Activated CD8-positive, alpha-beta T cell treated with anti-CD3 and anti-CD28 coated beads for 36 hours (primary cell): Measurements from ENCODE around the gene KLHL29. TPM values are rescaled to one million over a fixed set of nuclear protein-coding genes. Genes with fewer than 3 reads are reported as not detected.

Experiments
- ATAC-seq: fragments of 200-7000 bp; cut with Tn5 transposase; one replicate; pipeline ENCODE4 v1.10.0; 2021; ENCODE audit warnings: mild to moderate bottlenecking, moderate library complexity
- CTCF ChIA-PET: fragments of 350-600 bp; sonication (Branson Sonifier 250); formaldehyde crosslinking; loops from one replicate; lab custom pipeline; 2021; ENCODE audit warnings: antibody characterized with exemption; lab: Charles Lee
- POLR2A ChIA-PET: fragments of 350-600 bp; sonication (Branson Sonifier 250); formaldehyde crosslinking; loops from one replicate; lab custom pipeline; 2021; ENCODE audit warnings: antibody characterized with exemption; lab: Charles Lee
- DNase-seq: peaks from one replicate; pipeline ENCODE4 v3.0.0-alpha.2; 2020
- H3K27ac Mint-ChIP-seq: one replicate; pipeline ENCODE4 v1.8.0; 2021; ENCODE audit warnings: mild to moderate bottlenecking, mixed read lengths
- H3K27me3 Mint-ChIP-seq: one replicate; pipeline ENCODE4 v1.8.0; 2021; ENCODE audit warnings: mixed read lengths
- H3K36me3 Mint-ChIP-seq: one replicate; pipeline ENCODE4 v1.8.0; 2021; ENCODE audit warnings: low read depth, mixed read lengths
- H3K4me1 Mint-ChIP-seq: one replicate; pipeline ENCODE4 v1.8.0; 2021; ENCODE audit warnings: low read depth, mixed read lengths
- H3K4me3 Mint-ChIP-seq: one replicate; pipeline ENCODE4 v1.8.0; 2021; ENCODE audit warnings: mild to moderate bottlenecking, moderate library complexity, mixed read lengths
- H3K9me3 Mint-ChIP-seq: one replicate; pipeline ENCODE4 v1.8.0; 2021; ENCODE audit warnings: mixed read lengths
- intact Hi-C: fragments of 100-400 bp; cut with micrococcal nuclease; formaldehyde crosslinking; loops from one replicate; pipeline ENCODE4 v1.10.0; 2022
- total RNA-seq, 2 experiments: library from RNA; stranded (reverse); gene quantifications; one replicate each; pipeline ENCODE4 v1.2.3, GENCODE V29; 2021
- TF ChIP-seq, protein P1 (sequence below): fragments of 200-600 bp; IDR thresholded peaks from one replicate; pipeline ENCODE4 v1.8.0; 2022; ENCODE audit warnings: antibody characterized with exemption, mild to moderate bottlenecking

KLHL29 gene
- total RNA-seq, 2 experiments from 2014 or later, result 1.0 to 1.2 TPM

GRCh38 chr2:23584054-23584745 lies 199.2 kb downstream of the KLHL29 start:
- Mint-ChIP-seq H3K9me3 (no peaks in the 10 kb centered on the region), H3K4me3 (no peak overlapping the region), H3K36me3 (no peaks in the 10 kb centered on the region), H3K27ac (no peak overlapping the region), H3K27me3 (no peaks in the 10 kb centered on the region), H3K4me1 (no peaks in the 10 kb centered on the region)
- DNase-seq, result no peak
- no peak for ATAC-seq
- TF ChIP-seq, protein P1, sequence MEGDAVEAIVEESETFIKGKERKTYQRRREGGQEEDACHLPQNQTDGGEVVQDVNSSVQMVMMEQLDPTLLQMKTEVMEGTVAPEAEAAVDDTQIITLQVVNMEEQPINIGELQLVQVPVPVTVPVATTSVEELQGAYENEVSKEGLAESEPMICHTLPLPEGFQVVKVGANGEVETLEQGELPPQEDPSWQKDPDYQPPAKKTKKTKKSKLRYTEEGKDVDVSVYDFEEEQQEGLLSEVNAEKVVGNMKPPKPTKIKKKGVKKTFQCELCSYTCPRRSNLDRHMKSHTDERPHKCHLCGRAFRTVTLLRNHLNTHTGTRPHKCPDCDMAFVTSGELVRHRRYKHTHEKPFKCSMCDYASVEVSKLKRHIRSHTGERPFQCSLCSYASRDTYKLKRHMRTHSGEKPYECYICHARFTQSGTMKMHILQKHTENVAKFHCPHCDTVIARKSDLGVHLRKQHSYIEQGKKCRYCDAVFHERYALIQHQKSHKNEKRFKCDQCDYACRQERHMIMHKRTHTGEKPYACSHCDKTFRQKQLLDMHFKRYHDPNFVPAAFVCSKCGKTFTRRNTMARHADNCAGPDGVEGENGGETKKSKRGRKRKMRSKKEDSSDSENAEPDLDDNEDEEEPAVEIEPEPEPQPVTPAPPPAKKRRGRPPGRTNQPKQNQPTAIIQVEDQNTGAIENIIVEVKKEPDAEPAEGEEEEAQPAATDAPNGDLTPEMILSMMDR, result no peak
- intact Hi-C loops, result no loop called here
- POLR2A ChIA-PET, result no interaction called here
- CTCF ChIA-PET, result no interaction called here

GRCh38 chr2:23585273-23586170 lies 200.5 kb downstream of the KLHL29 start:
- ATAC-seq (no peak), DNase-seq (no peak)
- intact Hi-C loops, result no loop called here
- TF ChIP-seq, protein P1, result no peak
- Mint-ChIP-seq H3K27me3 (no peaks in the 10 kb centered on the region), H3K36me3 (no peaks in the 10 kb centered on the region), H3K4me1 (no peaks in the 10 kb centered on the region), H3K4me3 (no peak overlapping the region), H3K9me3 (no peaks in the 10 kb centered on the region), H3K27ac (no peak overlapping the region)
- CTCF ChIA-PET, result no interaction called here
- POLR2A ChIA-PET, result no interaction called here

DNA sequence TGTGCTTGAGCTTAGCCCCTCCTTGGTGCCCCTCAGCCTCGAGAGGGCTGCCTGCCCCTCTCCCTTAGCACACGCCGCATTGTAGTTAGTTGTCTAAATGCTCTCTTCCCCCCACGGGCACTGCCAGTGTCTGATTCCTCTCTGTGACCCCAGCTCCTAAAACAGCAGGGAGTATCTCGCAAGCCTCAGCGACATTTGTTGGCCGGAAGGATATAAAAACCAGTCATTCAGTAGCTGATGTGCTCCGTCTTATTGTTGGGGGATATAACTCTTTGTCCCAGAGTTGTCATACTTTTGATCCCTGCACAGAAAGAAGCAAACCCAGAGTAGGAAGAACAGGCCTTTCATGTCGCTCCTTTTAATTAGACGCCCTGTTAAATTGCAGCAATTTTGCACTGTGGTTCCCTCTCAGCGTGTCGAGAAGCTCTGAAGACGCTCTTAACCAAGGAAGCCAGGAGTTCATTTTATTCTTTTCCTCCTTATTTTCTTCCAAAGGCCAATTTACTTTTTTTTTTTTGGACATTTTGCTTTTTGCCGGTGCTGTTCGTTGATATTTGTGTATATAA lies 201.8 kb downstream of the KLHL29 start:
- TF ChIP-seq, protein P1, result no peak

GRCh38 chr2:23587341-23587880 lies 202.4 kb downstream of the KLHL29 start:
- no peaks in the 10 kb centered on the region for H3K9me3 Mint-ChIP-seq
- TF ChIP-seq, protein P1, result no peak
- ChIA-PET CTCF (no interaction called here), POLR2A (no interaction called here)
- H3K36me3 Mint-ChIP-seq, result no peaks in the 10 kb centered on the region
- H3K4me3 Mint-ChIP-seq, result no peak overlapping the region
- H3K4me1 Mint-ChIP-seq, result no peaks in the 10 kb centered on the region
- H3K27me3 Mint-ChIP-seq, result peaks cover 2% of the 10 kb centered on the region
- intact Hi-C loops, result no loop called here
- H3K27ac Mint-ChIP-seq, result no peak overlapping the region
- ATAC-seq, result no peak
- DNase-seq, result no peak

More for the DNA sequence above, 201.8 kb downstream of the KLHL29 start:
- no peaks in the 10 kb centered on the region for H3K4me1 Mint-ChIP-seq
- peaks cover 2% of the 10 kb centered on the region for H3K27me3 Mint-ChIP-seq
- POLR2A ChIA-PET, result no interaction called here
- H3K4me3 Mint-ChIP-seq, result no peak overlapping the region
- intact Hi-C loops, result no loop called here
- ATAC-seq, result no peak
- no peaks in the 10 kb centered on the region for H3K36me3 Mint-ChIP-seq
- CTCF ChIA-PET, result no interaction called here
- no peaks in the 10 kb centered on the region for H3K9me3 Mint-ChIP-seq
- DNase-seq, result no peak
- H3K27ac Mint-ChIP-seq, result no peak overlapping the region
